ENCODE data around the gene DNAH17. TPM values are rescaled to one million over a fixed set of nuclear protein-coding genes. Genes with fewer than 3 reads are reported as not detected.

The DNAH17 gene
- total RNA-seq, 2 experiments from 2014 or later: 0.19 to 0.42 TPM

DNA sequence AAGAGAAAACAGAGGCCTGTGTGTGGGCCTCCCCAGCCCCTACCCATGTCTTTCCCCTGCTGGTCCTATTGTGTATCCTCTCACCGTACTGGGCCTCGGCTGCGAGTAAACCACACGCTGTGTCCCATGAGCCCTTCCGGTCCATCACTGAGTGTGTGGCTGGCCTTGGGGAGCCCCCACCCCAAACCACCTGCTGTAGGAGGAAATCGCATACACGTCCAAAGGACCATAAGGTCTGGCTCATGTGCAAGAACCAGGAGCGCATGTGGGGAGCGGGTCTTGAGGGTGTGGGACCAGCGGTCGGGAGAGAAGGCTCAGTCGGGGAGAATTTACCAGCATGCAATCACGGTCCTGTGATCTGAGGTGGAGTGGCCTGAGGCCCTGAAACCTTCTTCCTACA lies 38.4 kb upstream of the DNAH17 start:
- CTCF ChIA-PET: no interaction called here
- no peaks in the 10 kb centered on the region for H3K4me1 Mint-ChIP-seq (ENCODE audit: low read depth)
- no peaks in the 10 kb centered on the region for H3K36me3 Mint-ChIP-seq (ENCODE audit: low read depth)
- H3K4me3 Mint-ChIP-seq: no peak overlapping the region
- no peak for DNase-seq
- H3K27ac Mint-ChIP-seq: no peak overlapping the region
- peaks cover 4% of the 10 kb centered on the region for H3K9me3 Mint-ChIP-seq
- intact Hi-C loops (cut with micrococcal nuclease): no loop called here
- no peaks in the 10 kb centered on the region for H3K27me3 Mint-ChIP-seq (ENCODE audit: low read depth)

DNA sequence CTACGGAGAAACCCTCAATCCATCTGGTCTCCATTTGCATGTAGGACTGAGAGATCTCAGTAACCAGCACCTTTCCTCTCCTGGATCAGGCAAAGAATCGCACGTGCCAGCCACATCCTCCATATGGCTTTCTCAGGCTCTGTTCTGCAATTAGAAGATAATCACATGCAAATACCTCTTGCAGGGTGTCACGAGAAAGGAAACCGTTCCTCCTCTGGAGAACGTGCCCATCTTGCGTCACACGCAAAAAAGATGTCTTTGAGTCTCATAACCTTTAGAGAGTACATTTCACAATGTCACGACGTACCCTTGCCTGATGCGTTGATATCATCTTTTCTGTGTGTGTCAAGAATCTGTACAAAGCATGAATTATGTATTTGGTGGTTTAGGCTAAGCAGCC lies 36.2 kb upstream of the DNAH17 start:
- Mint-ChIP-seq H3K4me1 (ENCODE audit: low read depth) (no peaks in the 10 kb centered on the region), H3K36me3 (ENCODE audit: low read depth) (no peaks in the 10 kb centered on the region), H3K9me3 (peaks cover 1% of the 10 kb centered on the region), H3K4me3 (no peak overlapping the region), H3K27me3 (ENCODE audit: low read depth) (no peaks in the 10 kb centered on the region), H3K27ac (no peak overlapping the region)
- CTCF ChIA-PET: no interaction called here
- DNase-seq: no peak
- intact Hi-C loops (cut with micrococcal nuclease): no loop called here

DNA sequence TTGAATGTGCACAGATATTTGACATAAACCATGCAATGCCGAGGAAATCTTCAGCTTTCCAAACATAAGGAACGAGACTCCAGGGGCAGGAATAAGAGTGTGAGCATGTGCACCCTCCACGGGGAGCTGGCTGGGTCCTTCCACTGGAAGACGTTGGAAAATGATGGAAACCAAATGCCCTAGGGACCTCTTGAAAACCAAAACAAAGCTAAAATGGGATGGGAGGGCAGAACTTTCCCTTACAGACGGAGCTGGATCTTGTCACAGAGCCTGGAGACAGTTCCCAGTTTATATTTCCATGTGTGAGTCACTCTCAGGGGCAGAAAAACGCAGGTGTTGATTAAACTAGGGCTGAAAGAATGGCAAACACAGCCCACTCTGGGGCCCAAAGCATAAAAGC lies 34.4 kb upstream of the DNAH17 start:
- intact Hi-C loops (cut with micrococcal nuclease): no loop called here
- Mint-ChIP-seq H3K27ac (no peak overlapping the region), H3K4me1 (ENCODE audit: low read depth) (no peaks in the 10 kb centered on the region), H3K36me3 (ENCODE audit: low read depth) (no peaks in the 10 kb centered on the region), H3K4me3 (no peak overlapping the region), H3K9me3 (peaks cover 5% of the 10 kb centered on the region), H3K27me3 (ENCODE audit: low read depth) (no peaks in the 10 kb centered on the region)
- no peak for DNase-seq
- CTCF ChIA-PET: interaction anchor here (0.9 kb wide), 1 partner anchor 46 kb away, joined by 3 read pairs; no protein-coding TSS in a partner anchor

DNA sequence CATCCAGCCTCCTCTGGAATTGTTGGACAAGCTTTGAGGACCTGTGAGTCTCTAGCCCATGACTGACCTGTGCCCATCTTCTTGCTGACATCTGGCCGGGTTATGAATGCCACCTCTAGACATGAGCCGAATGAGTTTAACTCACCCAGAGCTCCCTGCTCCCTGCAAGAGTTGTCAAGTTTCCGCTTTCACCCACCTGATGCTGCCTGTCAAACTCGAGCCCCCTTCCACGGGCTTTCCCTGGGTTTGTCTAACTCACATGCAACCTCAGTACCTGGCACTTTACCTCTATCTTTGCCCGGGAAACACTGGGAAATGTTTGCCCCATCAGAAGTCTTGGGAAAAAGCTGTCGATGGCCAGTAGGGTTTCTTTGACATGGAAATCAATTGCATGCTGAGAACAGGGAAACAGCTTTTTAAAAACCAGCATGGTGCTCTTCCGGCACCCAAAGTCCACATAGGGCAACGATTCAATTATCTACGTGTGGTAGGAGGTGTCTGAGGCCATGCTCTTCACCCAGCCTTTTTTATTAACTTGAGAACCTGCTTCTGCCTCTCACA lies 33.8 kb upstream of the DNAH17 start:
- H3K27me3 Mint-ChIP-seq (ENCODE audit: low read depth): no peaks in the 10 kb centered on the region
- no peak for DNase-seq
- H3K36me3 Mint-ChIP-seq (ENCODE audit: low read depth): no peaks in the 10 kb centered on the region
- intact Hi-C loops (cut with micrococcal nuclease): no loop called here
- H3K9me3 Mint-ChIP-seq: peaks cover 5% of the 10 kb centered on the region
- CTCF ChIA-PET: no interaction called here
- H3K27ac Mint-ChIP-seq: no peak overlapping the region
- no peaks in the 10 kb centered on the region for H3K4me1 Mint-ChIP-seq (ENCODE audit: low read depth)
- no peak overlapping the region for H3K4me3 Mint-ChIP-seq

DNA sequence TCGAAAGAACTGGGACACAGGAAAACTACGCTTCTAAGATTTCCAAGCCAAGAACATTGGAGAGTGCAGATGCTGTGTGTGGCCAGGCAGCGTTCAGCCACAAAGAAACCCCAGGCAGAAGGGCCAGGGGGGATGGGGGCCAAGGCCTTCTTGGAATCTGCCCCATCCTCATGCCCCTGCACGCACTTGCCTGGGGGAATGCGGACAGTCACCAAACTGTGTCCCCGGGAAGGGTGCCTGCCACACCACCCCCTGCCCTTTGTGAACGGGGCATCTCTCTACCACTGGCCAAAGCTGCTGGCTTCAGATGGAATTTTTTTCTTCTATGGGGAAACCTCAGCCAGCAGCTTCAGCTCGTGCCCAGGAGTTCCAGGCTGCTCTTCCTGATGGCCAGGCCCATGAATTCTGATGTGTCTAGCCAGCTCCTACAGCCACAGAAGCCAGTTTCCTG lies 32.0 kb upstream of the DNAH17 start:
- Mint-ChIP-seq H3K9me3 (peaks cover 5% of the 10 kb centered on the region), H3K27ac (no peak overlapping the region), H3K4me3 (no peak overlapping the region), H3K36me3 (ENCODE audit: low read depth) (no peaks in the 10 kb centered on the region), H3K27me3 (ENCODE audit: low read depth) (no peaks in the 10 kb centered on the region), H3K4me1 (ENCODE audit: low read depth) (no peaks in the 10 kb centered on the region)
- intact Hi-C loops (cut with micrococcal nuclease): no loop called here
- DNase-seq: no peak
- CTCF ChIA-PET: no interaction called here

DNA sequence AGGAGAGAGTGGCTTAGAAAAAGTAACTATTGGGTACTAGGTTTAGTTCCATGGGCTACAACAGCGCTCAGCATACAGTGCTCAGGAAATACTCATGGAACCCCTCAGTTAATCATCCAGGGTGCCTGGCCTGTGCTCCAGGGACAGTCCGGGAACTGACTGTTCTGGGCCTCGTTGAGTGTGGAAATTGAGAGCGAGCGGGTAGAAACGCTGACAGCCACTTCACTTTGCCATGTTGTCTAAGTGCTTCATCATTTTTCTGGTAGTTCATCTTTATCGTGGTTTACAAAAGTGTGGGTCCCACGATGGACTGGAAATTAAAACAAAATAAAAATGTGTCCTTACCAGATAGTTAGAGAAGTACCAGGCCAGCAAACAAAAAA lies 31.6 kb upstream of the DNAH17 start:
- Mint-ChIP-seq H3K27me3 (ENCODE audit: low read depth) (no peaks in the 10 kb centered on the region), H3K36me3 (ENCODE audit: low read depth) (no peaks in the 10 kb centered on the region), H3K4me3 (no peak overlapping the region), H3K27ac (no peak overlapping the region), H3K4me1 (ENCODE audit: low read depth) (no peaks in the 10 kb centered on the region), H3K9me3 (peaks cover 5% of the 10 kb centered on the region)
- DNase-seq: no peak
- CTCF ChIA-PET: interaction anchor here (1.5 kb wide), 1 partner anchor 40 kb away, joined by 3 read pairs; no protein-coding TSS in a partner anchor
- intact Hi-C loops (cut with micrococcal nuclease): no loop called here

DNA sequence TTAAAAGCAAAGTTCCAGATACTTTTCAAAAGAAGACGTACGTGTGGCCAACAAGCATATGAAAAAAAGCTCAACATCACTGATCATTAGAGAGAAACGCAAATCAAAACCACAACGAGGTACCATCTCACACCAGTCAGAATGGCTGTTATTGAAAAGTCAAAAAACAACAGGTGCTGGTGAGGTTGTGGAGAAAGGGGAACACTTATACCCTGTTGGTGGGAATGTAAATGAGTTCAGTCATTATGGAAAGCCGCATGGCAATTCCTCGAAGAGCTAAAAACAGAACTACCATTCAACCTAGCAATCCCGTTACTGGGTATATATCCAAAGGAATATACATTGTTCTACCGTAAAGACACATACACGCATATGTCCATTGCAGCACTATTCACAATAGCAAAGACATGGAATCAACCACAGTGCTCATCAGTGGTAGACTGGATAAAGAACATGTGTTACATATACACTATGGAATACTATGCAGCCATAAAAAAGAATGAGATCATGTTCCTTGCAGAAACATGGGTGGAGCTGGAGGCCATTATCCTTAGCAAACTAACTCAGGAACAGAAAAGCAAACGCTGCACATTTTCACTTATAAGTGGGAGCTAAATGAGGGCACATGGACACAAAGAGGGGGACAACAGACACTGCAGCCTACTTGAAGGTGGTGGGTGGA lies 31.1 kb upstream of the DNAH17 start:
- Mint-ChIP-seq H3K36me3 (ENCODE audit: low read depth) (no peaks in the 10 kb centered on the region), H3K9me3 (peaks cover 5% of the 10 kb centered on the region), H3K27ac (no peak overlapping the region), H3K27me3 (ENCODE audit: low read depth) (no peaks in the 10 kb centered on the region), H3K4me3 (no peak overlapping the region), H3K4me1 (ENCODE audit: low read depth) (no peaks in the 10 kb centered on the region)
- intact Hi-C loops (cut with micrococcal nuclease): no loop called here
- CTCF ChIA-PET: interaction anchor here (1.5 kb wide), 1 partner anchor 39 kb away, joined by 3 read pairs; no protein-coding TSS in a partner anchor
- no peak for DNase-seq

DNA sequence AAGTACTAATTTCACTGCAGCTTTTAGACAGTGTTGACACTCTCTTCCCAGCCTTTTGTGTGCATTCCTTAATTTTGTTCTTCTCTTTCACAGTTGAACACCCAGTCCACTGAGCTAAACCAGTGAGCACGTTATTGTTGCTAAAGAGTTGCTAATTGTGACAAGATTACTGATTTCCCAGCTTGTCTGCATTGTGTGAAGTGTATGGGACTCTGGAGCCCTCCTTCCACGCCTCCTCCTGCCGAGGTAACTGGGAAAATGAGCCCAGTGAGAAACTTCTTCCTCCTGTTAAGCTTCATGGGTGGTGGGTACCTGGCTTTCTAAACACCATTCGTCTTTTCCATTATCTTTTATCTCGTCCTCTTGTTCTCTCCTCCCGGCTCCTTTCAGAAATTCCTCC lies 29.8 kb upstream of the DNAH17 start:
- DNase-seq: no peak
- H3K27ac Mint-ChIP-seq: no peak overlapping the region
- no peaks in the 10 kb centered on the region for H3K4me1 Mint-ChIP-seq (ENCODE audit: low read depth)
- H3K9me3 Mint-ChIP-seq: peaks cover 5% of the 10 kb centered on the region
- no peaks in the 10 kb centered on the region for H3K36me3 Mint-ChIP-seq (ENCODE audit: low read depth)
- no peaks in the 10 kb centered on the region for H3K27me3 Mint-ChIP-seq (ENCODE audit: low read depth)
- intact Hi-C loops (cut with micrococcal nuclease): no loop called here
- CTCF ChIA-PET: no interaction called here
- no peak overlapping the region for H3K4me3 Mint-ChIP-seq

DNA sequence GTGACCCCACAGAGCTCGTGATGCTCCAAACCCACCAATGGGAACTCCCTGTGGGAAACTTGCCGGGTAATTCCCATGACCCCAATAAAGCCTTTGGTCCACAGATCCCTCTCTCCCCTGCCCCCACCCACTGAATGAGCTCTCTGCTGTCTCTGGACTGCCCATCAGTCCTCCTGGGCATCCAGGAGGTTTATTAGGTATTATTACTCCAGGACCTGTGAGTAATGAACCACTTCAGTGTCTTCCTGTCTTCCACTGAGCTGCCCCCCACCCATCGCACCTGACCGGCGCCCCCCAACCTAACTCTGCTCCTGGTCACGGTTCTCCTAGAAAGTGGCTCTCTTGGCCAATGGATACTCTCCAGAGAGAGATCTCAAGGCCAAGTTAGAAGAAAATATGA lies 28.7 kb upstream of the DNAH17 start:
- intact Hi-C loops (cut with micrococcal nuclease): no loop called here
- CTCF ChIA-PET: no interaction called here

DNA sequence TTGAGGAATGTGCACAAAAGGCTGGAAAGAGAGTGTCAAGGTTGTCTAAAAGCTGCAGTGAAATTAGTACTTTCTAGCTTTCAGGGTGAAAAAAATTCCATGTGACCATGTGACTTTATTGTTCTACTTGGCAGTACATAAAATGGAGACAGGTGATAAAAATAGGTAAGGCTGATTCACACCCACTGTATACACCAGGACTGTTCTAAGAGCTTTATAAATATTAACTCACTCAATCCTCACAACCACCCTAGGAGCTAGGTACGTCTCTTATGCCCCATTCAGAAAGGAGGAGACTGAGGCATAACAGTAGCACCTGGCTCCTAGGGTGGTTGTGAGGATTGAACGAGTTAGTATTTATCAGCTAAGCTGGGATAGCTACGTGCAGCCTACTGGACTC lies 28.2 kb upstream of the DNAH17 start:
- Mint-ChIP-seq H3K4me3 (no peak overlapping the region), H3K27ac (no peak overlapping the region), H3K36me3 (ENCODE audit: low read depth) (no peaks in the 10 kb centered on the region), H3K4me1 (ENCODE audit: low read depth) (no peaks in the 10 kb centered on the region), H3K27me3 (ENCODE audit: low read depth) (no peaks in the 10 kb centered on the region), H3K9me3 (peaks cover 5% of the 10 kb centered on the region)
- intact Hi-C loops (cut with micrococcal nuclease): no loop called here
- DNase-seq: no peak
- CTCF ChIA-PET: interaction anchor here (0.7 to 0.9 kb wide), 2 partner anchors 29 to 160 kb away, joined by 3 to 4 read pairs; no protein-coding TSS in a partner anchor

More for the DNA sequence above, 28.7 kb upstream of the DNAH17 start:
- peaks cover 5% of the 10 kb centered on the region for H3K9me3 Mint-ChIP-seq
- H3K27ac Mint-ChIP-seq: no peak overlapping the region
- no peaks in the 10 kb centered on the region for H3K36me3 Mint-ChIP-seq (ENCODE audit: low read depth)
- no peaks in the 10 kb centered on the region for H3K27me3 Mint-ChIP-seq (ENCODE audit: low read depth)
- H3K4me3 Mint-ChIP-seq: no peak overlapping the region
- no peak for DNase-seq
- no peaks in the 10 kb centered on the region for H3K4me1 Mint-ChIP-seq (ENCODE audit: low read depth)

DNA sequence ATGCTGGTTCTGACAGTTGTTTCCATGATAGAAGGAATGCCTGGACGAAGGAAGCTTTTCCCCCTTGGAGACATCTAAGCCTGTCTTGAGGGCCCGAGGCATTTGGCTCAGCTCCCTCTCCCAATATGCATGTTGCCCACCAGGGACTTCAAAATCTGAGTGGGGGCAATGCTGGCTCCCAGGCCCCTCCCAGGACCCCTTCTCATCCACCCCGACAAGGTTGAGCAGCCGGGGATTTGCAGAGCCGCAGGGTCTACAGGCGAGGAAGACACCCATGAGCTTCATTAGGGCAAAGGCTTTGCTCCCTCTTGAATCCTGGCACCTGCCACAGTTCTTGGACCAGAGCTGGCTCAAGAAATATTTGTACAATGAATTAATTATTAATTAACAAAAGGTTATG lies 25.1 kb upstream of the DNAH17 start:
- intact Hi-C loops (cut with micrococcal nuclease): no loop called here
- Mint-ChIP-seq H3K27me3 (ENCODE audit: low read depth) (no peaks in the 10 kb centered on the region), H3K27ac (no peak overlapping the region), H3K4me3 (no peak overlapping the region), H3K4me1 (ENCODE audit: low read depth) (no peaks in the 10 kb centered on the region), H3K9me3 (no peaks in the 10 kb centered on the region), H3K36me3 (ENCODE audit: low read depth) (no peaks in the 10 kb centered on the region)
- DNase-seq: no peak
- CTCF ChIA-PET: no interaction called here

DNA sequence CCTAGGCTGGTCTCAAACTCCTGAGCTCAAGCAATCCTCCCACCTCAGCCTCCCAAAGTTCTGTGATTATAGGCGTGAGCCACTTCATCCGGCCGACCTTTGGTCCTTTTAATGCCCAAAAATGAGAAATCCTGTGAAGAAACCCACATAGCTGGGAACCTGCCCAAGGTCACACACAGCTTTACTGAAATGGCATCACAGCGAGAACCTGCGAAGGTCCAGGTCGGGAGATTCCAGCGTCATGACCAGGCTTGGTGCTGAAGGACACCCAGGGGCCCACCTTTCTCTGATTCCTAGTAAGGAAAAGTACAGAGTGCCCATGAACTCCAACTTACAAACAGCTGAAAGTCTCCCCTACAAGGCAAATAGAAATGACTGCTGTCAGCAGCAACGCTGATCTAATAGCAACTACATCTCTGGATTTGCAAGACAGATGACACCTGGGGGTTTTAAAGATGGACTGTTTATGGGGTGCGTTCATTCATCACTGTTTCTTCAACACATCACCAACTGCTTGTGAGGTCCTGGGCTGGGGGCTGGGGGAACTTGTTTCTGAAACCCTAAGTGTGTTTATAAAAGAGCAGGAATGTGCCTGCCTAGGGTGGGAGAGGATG lies 24.5 kb upstream of the DNAH17 start:
- intact Hi-C loops (cut with micrococcal nuclease): no loop called here
- no peaks in the 10 kb centered on the region for H3K36me3 Mint-ChIP-seq (ENCODE audit: low read depth)
- H3K9me3 Mint-ChIP-seq: no peaks in the 10 kb centered on the region
- H3K27me3 Mint-ChIP-seq (ENCODE audit: low read depth): no peaks in the 10 kb centered on the region
- no peak overlapping the region for H3K27ac Mint-ChIP-seq
- no peaks in the 10 kb centered on the region for H3K4me1 Mint-ChIP-seq (ENCODE audit: low read depth)
- H3K4me3 Mint-ChIP-seq: no peak overlapping the region
- DNase-seq: no peak
- CTCF ChIA-PET: no interaction called here

DNA sequence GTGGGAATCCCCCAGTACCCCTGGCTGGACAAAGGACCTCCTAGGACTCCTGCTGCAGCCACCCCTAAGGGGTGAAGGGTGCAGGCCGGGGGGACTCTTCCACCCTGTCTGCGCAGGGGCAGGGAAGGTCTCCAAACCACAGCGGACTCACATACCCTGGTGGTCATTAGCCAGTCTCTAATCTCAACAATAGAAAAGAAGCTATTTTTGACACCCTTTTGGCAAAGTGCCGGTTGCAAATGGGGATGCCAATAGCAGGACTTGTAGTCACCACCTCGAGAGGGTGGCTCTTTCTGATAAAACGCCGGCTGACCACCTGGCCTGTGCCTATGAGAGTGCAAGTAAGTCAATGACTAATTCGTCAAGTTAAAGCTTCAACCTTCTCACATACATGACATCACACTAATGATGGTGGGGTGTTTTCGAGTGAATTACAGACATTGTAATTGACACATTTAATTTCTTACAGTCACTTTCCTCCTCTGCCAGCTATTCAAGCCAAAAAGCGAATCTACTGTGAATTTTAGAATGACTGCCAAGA lies 23.1 kb upstream of the DNAH17 start:
- intact Hi-C loops (cut with micrococcal nuclease): no loop called here
- Mint-ChIP-seq H3K4me1 (ENCODE audit: low read depth) (no peaks in the 10 kb centered on the region), H3K27ac (no peak overlapping the region), H3K9me3 (no peaks in the 10 kb centered on the region), H3K27me3 (ENCODE audit: low read depth) (no peaks in the 10 kb centered on the region), H3K4me3 (no peak overlapping the region), H3K36me3 (ENCODE audit: low read depth) (no peaks in the 10 kb centered on the region)
- CTCF ChIA-PET: no interaction called here
- no peak for DNase-seq
